ENCODE data around the gene CCSER1.
"Not testable (repeated sequence)": the region's sequence is repeated elsewhere in the genome, so short reads cannot be mapped to it uniquely, and the experiment has no call there.

Gene CCSER1

GRCh38 chr4:91025241-91026148 is 898.3 kb downstream of the CCSER1 start:
- DNase-seq: no peak

- no peak for DNase-seq
Measured at GRCh38 chr4:91028228-91028627, 901.0 kb downstream of the CCSER1 start.

DNA sequence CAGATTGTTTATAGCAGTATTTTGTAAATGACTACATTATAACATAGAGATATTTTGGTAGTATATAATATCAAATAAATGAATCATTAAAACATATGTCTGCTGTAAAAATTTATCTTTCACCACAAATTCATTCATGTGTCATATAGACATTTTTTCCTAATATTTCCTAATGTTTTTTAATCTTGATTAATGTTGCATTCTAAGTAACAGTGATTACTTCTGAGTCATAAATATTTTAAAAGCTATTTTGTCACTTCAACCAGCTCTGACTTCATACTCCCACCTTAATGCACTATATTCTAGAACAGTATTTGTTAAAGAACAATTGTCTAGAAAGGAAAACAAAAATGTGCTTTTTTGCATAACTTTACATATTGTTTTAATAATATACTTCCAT is 904.6 kb downstream of the CCSER1 start:
- DNase-seq: no peak

DNA sequence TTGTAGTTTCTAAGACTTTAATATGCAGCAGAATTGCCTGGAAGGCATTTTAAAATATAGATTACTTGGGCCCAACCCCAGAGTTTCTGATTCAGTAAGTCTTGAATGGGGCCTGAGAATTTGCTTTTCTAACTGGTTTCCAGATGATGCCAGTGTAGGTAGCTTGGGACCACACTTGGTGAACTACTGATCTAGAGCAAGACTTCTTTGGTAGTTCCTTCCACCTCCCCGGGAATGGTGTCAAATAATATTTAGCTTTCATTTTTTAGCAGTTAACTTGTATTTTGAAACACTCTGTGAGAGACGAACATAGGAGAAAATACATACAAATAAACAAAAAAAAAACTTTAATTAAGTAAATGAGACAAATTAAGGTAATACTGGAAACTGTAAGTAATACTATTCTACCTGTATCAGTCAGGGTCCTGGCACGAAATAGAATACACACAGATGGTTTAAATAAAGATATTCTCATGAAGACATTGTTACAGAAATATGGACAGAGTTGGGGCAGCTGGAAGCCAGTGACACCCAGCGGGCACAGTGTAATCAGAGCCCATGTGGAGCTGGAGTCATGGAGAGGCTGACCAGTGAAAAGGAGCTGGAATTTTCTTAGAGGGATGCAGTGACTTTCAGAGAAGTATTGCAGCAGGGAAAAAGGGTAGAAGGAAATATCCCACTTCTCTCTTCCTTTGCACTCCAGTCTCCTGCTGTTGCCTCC is 905.7 kb downstream of the CCSER1 start:
- DNase-seq: no peak

DNA sequence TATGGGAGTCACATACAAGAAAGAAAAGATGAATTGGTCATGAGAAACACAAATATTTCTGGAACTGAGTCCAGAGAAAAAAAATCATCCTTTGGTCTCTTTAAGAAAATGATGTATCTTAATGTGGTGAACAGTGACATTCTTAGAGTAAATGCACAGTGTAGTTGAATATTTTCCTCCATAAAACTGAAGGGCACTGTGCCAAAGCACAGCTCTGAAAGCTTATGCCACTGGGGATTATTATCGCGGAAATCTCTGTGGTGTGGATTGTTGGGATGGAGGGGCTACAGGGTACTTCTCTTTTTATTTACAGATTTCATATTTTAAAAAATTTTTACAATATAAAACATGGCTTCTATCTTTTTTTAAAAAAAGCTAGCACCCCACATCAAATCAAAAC is 908.1 kb downstream of the CCSER1 start:
- DNase-seq: no peak

- no peak for DNase-seq
Measured at GRCh38 chr4:91037951-91038350, 910.8 kb downstream of the CCSER1 start.

GRCh38 chr4:91057871-91058270 is 930.7 kb downstream of the CCSER1 start:
- no peak for DNase-seq

DNA sequence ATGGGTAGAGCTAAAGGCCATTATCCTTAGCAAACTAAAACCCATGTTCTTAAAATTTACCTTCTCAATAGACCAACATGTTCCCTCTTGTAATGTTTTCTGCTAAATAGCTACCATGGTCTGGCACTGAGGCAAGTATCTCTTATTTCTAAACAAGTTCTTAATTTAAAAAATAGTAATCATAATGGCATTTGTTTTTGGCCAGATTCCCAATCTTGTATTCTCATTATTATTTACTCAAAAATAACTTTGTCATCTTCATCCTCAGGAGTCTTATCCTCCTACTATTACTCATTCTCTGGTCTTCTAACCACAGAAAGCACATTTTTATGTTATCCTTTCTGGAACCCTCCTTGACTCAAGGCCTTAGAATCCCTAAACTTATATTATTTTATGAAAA is 931.2 kb downstream of the CCSER1 start:
- DNase-seq: no peak

DNA sequence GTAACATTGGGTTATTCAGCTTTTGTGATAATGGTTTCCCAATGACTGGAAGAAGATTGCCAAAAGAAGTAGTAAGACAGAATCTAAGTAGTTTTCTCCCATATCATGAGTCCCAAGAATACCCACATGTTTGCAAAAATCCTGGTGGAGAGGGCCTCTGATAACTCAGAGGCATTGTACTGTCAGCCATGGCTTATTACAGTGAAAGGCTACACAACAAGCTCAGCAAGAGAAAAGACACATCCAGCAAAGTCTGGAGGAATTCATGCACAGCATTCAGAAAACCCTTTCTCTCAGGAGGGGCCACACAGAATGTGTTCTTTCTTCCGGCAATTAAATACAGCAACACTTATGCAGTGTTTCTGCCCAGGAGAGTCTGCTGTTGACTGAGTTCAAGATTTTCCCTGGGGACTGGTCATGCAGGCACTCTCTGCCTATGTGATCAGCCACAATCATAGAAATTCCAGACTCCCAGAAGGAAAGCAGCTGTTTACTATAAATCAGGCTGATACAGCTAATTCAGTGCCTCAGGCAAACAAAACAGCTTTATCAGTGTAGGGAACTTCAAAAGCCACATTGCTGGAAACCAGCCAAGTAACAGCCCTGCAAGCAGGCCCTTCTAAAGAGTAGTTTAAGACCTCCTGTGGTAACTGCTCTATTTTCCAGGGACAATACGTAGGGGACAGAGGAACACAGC is 937.1 kb downstream of the CCSER1 start:
- DNase-seq: peak in 2 of 51 donors; percentile 2 to 3

DNA sequence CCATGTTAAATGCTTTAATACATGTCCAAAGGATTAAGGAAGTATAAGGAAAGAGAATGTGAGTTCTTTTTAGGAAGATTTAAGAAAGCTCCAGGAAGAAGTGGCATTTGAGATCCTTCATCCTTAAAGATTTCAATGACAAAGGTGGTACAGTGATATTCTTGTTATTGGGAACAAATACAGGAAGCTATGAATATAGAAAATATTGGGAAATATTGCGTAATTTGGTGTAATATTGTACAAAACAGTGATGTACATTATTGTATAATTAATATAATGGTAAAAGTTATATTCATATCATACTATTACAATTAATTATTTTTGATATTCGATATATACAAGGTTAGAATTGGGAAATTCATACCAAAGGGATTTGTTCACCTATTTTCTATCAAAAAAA is 937.9 kb downstream of the CCSER1 start:
- no peak for DNase-seq

GRCh38 chr4:91070736-91071135 is 943.5 kb downstream of the CCSER1 start:
- DNase-seq: no peak

DNA sequence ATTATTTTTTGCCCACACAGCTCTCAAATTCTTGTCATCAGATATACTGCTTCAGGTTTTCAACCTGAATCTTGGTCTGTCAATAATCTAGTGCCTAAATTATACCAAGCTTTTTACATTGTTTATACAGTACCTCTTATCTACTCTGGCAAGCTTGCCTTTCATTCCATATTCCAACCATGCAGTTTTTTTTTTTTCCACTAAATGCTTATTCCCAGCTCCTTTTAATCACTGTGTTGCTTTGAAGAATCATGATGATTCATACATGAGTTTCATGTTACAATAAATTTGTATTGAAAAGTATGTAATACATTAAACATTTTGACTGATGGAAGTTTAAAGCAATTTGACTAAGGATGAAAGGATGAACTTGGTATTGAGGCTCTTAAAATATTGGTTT is 949.0 kb downstream of the CCSER1 start:
- no peak for DNase-seq

GRCh38 chr4:91085961-91086360 is 958.8 kb downstream of the CCSER1 start:
- no peak for DNase-seq

- DNase-seq: no peak
Measured at GRCh38 chr4:91087743-91088142, 960.5 kb downstream of the CCSER1 start.

GRCh38 chr4:91089178-91089577 is 962.0 kb downstream of the CCSER1 start:
- no peak for DNase-seq

- no peak for DNase-seq
Measured at GRCh38 chr4:91092398-91092980, 965.3 kb downstream of the CCSER1 start.

- DNase-seq: not testable (repeated sequence)
Measured at GRCh38 chr4:91094220-91094619, 967.0 kb downstream of the CCSER1 start.

DNA sequence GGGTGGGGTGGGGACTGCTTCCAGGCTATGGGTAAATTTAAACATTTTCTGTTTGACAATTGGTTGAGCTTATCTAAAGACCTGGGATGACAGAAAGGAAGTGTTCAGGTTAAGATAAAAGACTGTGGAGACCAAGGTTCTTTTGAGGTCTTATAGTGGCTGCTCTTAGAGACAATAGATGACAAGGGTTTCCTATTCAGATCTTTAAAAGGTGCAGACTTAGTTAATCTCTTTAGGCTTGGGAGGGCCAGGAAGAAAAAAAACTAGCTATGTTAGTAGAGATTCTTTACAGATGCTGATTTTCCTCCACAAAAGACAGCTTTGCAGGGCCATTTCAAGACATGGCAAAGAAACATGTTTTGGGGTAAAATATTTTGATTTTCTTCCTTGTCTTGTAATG is 972.5 kb downstream of the CCSER1 start:
- DNase-seq: no peak

DNA sequence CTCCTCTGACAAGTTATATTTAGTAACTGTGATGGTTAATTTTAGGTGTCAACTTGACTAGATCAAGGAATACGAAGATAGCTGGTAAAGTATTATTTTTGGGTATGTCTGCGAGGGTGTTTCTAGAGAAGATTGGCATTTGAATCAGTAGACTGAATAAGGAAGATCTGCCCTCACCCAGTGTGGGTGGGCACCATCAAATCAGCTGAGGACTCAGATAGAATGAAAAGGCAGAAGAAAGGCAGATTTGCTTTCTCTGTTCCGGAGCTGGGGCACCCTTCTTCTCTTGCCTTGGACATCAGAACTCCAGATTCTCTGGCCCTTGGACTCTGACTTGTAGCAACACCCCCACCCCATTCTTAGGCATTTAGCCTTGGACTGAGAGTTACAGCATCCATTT is 981.6 kb downstream of the CCSER1 start:
- DNase-seq: no peak

- DNase-seq: no peak
Measured at GRCh38 chr4:91111556-91111955, 984.4 kb downstream of the CCSER1 start.

- peak in 1 of 51 donors; percentile 3 for DNase-seq
Measured at GRCh38 chr4:91113130-91113706, 986.0 kb downstream of the CCSER1 start.

Measured in hypothalamus (tissue), 51 donors.